Smooth muscle cell (in vitro differentiated cells): ENCODE results near the gene MRI1. TPM values are rescaled to one million over a fixed set of nuclear protein-coding genes. Genes with fewer than 3 reads are reported as not detected.

Experiments used
- DNase-seq: peaks from one replicate; lab custom pipeline; 2025; ENCODE audit not compliant: unreplicated experiment; lab: John Stamatoyannopoulos, UW
- H2AFZ ChIP-seq: fragments of 200-600 bp; sonication (generic); 2 replicates; pipeline ENCODE4 v1.6.0; 2016; ENCODE audit warnings: antibody characterized with exemption, low read depth, mild to moderate bottlenecking
- H3F3A ChIP-seq: fragments of 200-600 bp; sonication (generic); 2 replicates; pipeline ENCODE4 v1.6.0; 2017; ENCODE audit warnings: antibody characterized with exemption, low read depth
- H3K27ac ChIP-seq: fragments of 200-600 bp; sonication (generic); 2 replicates; pipeline ENCODE4 v1.5.1; 2016; ENCODE audit warnings: low read depth, mild to moderate bottlenecking
- H3K27me3 ChIP-seq: fragments of 200-600 bp; sonication (generic); 2 replicates; pipeline ENCODE4 v1.6.1; 2016; ENCODE audit warnings: low read depth, mild to moderate bottlenecking
- H3K36me3 ChIP-seq: fragments of 200-600 bp; sonication (generic); 2 replicates; pipeline ENCODE4 v1.5.1; 2016; ENCODE audit warnings: low read depth
- H3K4me1 ChIP-seq: fragments of 200-600 bp; sonication (generic); 2 replicates; pipeline ENCODE4 v1.5.1; 2016; ENCODE audit warnings: low read depth
- H3K4me2 ChIP-seq: fragments of 200-600 bp; sonication (generic); 2 replicates; pipeline ENCODE4 v1.6.0; 2016; ENCODE audit warnings: mild to moderate bottlenecking
- H3K4me3 ChIP-seq: fragments of 200-600 bp; sonication (generic); 2 replicates; pipeline ENCODE4 v1.5.1; 2016; ENCODE audit warnings: mild to moderate bottlenecking
- H3K79me2 ChIP-seq: fragments of 200-600 bp; sonication (generic); 2 replicates; pipeline ENCODE4 v1.6.0; 2016; ENCODE audit warnings: low read depth, mild to moderate bottlenecking
- H3K9ac ChIP-seq: fragments of 200-600 bp; sonication (generic); 2 replicates; pipeline ENCODE4 v1.6.0; 2016; ENCODE audit warnings: low read depth
- H3K9me3 ChIP-seq: fragments of 200-600 bp; sonication (generic); replicated peaks from 2 replicates; pipeline ENCODE4 v1.5.1; 2016; ENCODE audit warnings: low read depth
- H4K20me1 ChIP-seq: fragments of 200-600 bp; sonication (generic); 2 replicates; pipeline ENCODE4 v1.6.0; 2016; ENCODE audit warnings: low read depth
- CTCF ChIP-seq: fragments of 200-600 bp; sonication (generic); IDR thresholded peaks from 2 replicates; pipeline ENCODE4 v1.5.1; 2017; ENCODE audit warnings: borderline replicate concordance, mild to moderate bottlenecking, antibody characterized with exemption; ENCODE audit not compliant: insufficient read depth, poor library complexity, severe bottlenecking
- WGBS: methylation state at CpG from one replicate; pipeline ENCODE4 v1.1.7; 2016; ENCODE audit warnings: low lambda C conversion rate; 5-methylcytosine and 5-hydroxymethylcytosine counted together
- polyA plus RNA-seq: library from polyadenylated mRNA; unstranded; fragments of >200 nt; fragmentation: Nextera tagmentation; extraction: Ambion mirVana; gene quantifications from 2 replicates; pipeline ENCODE4 v1.2.1, GENCODE V29; 2016
- total RNA-seq: library from RNA; depleted of rRNA; stranded (reverse); fragments of >200 nt; gene quantifications from 2 replicates; pipeline ENCODE4 v1.2.3, GENCODE V29; 2014

Gene MRI1
- total and polyA plus RNA-seq, 2 experiments from 2014 or later: 11.7 to 17.3 TPM

DNA sequence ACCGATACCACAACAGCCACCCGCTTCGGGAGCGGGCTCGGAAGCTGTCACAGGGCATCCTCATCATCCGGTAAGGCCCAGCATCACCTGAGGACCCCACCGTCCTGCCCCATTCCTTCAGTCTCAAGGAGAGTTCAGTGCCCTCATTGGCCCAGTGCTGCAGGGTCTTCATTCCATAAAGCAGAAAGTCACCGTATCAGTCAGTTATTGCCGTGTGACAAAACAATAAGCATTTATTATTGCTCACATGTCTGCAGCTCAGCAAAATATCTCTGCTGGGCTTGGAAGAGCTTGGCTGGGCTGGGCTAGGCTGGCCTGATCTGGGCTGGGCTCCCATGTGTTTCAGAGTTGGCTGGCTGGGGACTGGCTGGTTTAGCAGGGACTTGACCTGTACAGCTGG is 8.1 kb upstream of the MRI1 start:
- no peaks in the 10 kb centered on the region for H3K27me3 ChIP-seq
- no peak overlapping the region for H2AFZ ChIP-seq
- no peak for TF ChIP-seq CTCF
- H3K4me1 ChIP-seq: no peaks in the 10 kb centered on the region
- no peak overlapping the region for H3K27ac ChIP-seq
- 97% methylated on average over 9 of the region's 9 CpGs for WGBS
- no peak overlapping the region for H3K4me3 ChIP-seq
- H3K9me3 ChIP-seq: no peaks in the 10 kb centered on the region
- no peak for DNase-seq
- H3F3A ChIP-seq: no peaks in the 10 kb centered on the region
- H3K79me2 ChIP-seq: peaks cover 7% of the 10 kb centered on the region
- H3K36me3 ChIP-seq: peaks cover 3% of the 10 kb centered on the region
- H3K4me2 ChIP-seq: no peak overlapping the region
- H3K9ac ChIP-seq: no peak overlapping the region
- H4K20me1 ChIP-seq: no peaks in the 10 kb centered on the region

DNA sequence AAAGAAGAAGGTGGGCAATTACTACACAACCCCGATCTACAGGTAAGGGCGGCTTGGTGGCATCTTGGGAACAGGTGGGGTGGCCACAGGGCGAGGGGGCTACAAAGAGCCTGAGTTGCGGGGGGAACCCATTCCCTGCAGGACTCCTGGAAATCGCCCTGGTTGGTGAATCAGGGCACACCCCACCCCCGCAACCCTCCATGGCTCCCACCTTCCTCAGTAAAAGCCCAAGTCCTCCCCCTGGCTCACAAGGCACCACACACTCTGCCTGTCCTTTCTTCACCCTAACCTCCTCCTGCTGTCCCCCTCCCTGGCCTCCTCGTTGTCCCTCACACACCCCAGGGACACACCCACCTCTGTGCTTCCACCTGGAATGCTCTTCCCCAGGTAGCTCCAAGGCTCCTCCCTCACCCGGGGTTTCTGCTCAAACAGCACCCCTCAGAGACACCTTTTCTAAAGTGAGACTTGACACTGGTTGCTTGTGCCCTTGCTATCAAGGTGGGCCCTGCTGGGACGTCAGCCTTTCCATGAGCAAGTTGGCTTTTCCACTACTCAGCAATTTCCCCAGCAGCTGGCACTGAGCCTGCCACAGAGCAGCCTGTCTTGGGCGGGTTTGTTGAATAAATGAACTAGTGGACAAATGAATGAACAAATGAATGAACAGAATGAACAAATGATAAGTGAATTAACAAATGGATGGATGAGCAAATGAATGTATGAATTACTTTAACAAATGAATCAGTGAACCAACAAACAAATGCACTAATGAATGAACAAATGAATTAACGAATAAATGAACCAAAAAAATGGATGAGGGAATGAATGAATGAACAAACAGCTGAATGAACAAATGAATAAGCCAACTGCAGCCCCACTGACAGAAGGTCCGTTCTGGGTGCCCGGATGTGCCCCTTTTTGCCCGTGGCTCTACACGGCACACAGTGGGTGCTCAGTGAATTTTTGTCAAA is 6.2 kb upstream of the MRI1 start:
- TF ChIP-seq CTCF: no peak
- Histone ChIP-seq H3K27ac (no peak overlapping the region), H3K36me3 (peaks cover 3% of the 10 kb centered on the region), H3K4me1 (no peaks in the 10 kb centered on the region), H3K9me3 (no peaks in the 10 kb centered on the region), H3K79me2 (no peaks in the 10 kb centered on the region), H4K20me1 (no peaks in the 10 kb centered on the region), H3K27me3 (no peaks in the 10 kb centered on the region), H3F3A (no peaks in the 10 kb centered on the region), H3K4me2 (no peak overlapping the region), H2AFZ (no peak overlapping the region), H3K4me3 (no peak overlapping the region), H3K9ac (no peak overlapping the region)
- no peak for DNase-seq
- 90% methylated on average over 13 of the region's 15 CpGs for WGBS

DNA sequence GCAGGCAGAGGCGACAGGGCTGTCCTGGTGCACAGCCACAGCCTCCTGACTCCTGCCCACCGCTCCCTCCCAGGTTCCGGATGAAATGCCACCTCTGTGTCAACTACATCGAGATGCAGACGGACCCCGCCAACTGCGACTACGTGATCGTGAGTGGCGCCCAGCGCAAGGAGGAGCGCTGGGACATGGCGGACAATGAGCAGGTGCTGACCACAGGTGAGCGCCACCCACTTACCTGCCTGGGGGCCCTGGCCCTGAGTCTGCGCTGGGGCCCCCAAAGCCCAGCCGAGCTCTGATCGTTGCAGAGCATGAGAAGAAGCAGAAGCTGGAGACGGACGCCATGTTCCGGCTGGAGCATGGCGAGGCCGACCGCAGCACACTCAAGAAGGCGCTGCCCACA is 5.5 kb upstream of the MRI1 start:
- DNase-seq: no peak
- H3F3A ChIP-seq: no peaks in the 10 kb centered on the region
- H3K27ac ChIP-seq: no peak overlapping the region
- no peaks in the 10 kb centered on the region for H3K27me3 ChIP-seq
- no peak for TF ChIP-seq CTCF
- no peaks in the 10 kb centered on the region for H4K20me1 ChIP-seq
- 99% methylated on average over 24 of the region's 24 CpGs for WGBS
- H3K4me2 ChIP-seq: no peak overlapping the region
- H3K4me1 ChIP-seq: no peaks in the 10 kb centered on the region
- no peak overlapping the region for H3K4me3 ChIP-seq
- no peaks in the 10 kb centered on the region for H3K36me3 ChIP-seq
- H3K79me2 ChIP-seq: no peaks in the 10 kb centered on the region
- no peak overlapping the region for H2AFZ ChIP-seq
- no peaks in the 10 kb centered on the region for H3K9me3 ChIP-seq
- H3K9ac ChIP-seq: no peak overlapping the region

DNA sequence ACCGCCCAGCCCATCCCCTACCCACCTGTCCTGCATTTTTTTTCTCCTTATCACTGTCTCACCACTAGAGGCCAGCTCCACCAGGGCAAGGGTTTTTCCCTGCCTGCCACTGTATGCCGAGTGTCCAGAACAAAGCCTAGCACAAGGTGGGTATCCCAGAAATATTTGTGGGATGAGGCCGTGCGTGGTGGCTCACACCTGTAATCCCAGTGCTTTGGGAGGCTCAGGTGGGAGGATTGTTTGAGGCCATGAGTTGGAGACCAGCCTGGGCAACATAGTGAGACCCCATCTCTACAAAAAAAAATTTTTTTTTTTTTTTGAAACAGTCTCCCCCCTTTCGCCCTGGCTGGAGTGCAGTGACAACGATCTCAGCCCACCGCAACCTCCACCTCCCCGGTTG is 2.9 kb upstream of the MRI1 start:
- no peak for DNase-seq

More for the DNA sequence above, 2.9 kb upstream of the MRI1 start:
- Histone ChIP-seq H3K9ac (no peak overlapping the region), H3K27ac (no peak overlapping the region), H3K4me2 (no peak overlapping the region), H3K27me3 (no peaks in the 10 kb centered on the region), H3K36me3 (no peaks in the 10 kb centered on the region), H2AFZ (no peak overlapping the region), H4K20me1 (no peaks in the 10 kb centered on the region), H3K4me3 (no peak overlapping the region), H3F3A (no peaks in the 10 kb centered on the region), H3K9me3 (no peaks in the 10 kb centered on the region), H3K79me2 (no peaks in the 10 kb centered on the region), H3K4me1 (no peaks in the 10 kb centered on the region)
- 86% methylated on average over 7 of the region's 8 CpGs for WGBS
- no peak for TF ChIP-seq CTCF
